ENCODE data around the gene CDH4.

DNA sequence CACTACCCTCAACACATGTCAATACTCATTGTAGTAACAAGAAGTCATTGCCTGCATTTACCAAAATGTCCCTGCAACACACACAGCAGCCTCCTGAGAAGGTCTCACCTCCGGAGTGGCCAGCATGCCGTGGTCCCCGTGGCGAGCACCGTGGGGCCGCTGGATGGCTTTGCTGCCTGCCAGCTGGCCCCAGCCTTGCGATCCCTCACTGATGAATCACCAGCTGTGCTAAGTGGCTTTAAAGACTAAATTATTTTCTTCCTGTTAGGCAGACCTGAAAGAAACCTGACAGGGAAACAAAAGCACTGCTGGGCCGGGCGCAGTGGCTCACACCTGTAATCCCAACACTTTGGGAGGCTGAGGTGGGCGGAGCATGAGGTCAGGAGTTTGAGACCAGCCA is 306.7 kb downstream of the CDH4 start:
- TF ChIP-seq CTCF (IDR thresholded peaks at IDR 0.05) = no peak
- TF ChIP-seq EZH2 (IDR thresholded peaks at IDR 0.05) = no peak
- TF ChIP-seq EZH2phosphoT487 (IDR thresholded peaks at IDR 0.05) = no peak

All from neural progenitor cell (in vitro differentiated cells).